Mesendoderm (in vitro differentiated cells): Measurements from ENCODE around the gene ERI3.

ENCODE experiments used
- DNase-seq: peaks from one replicate; pipeline ENCODE4 v3.0.0; 2013
- H2AK5ac ChIP-seq: 2 replicates; pipeline ENCODE4 v1.6.1; 2013; ENCODE audit warnings: low read length, inconsistent platforms
- H2BK120ac ChIP-seq: 2 replicates; pipeline ENCODE4 v1.6.1; 2013; ENCODE audit warnings: low read depth, mild to moderate bottlenecking, low read length, moderate library complexity, mixed read lengths
- H2BK15ac ChIP-seq: replicated peaks from 2 replicates; pipeline ENCODE4 v1.6.1; 2013; ENCODE audit warnings: low read depth, mild to moderate bottlenecking, moderate library complexity
- H2BK5ac ChIP-seq: 2 replicates; pipeline ENCODE4 v1.6.1; 2013; ENCODE audit warnings: low read length, inconsistent platforms
- H3K18ac ChIP-seq: 2 replicates; pipeline ENCODE4 v1.6.1; 2013; ENCODE audit warnings: mild to moderate bottlenecking, low read length, mixed read lengths
- H3K23ac ChIP-seq: one replicate; pipeline ENCODE4 v1.6.1; 2013; ENCODE audit warnings: low read length
- H3K27ac ChIP-seq: 2 replicates; pipeline ENCODE4 v1.5.1; 2013; ENCODE audit warnings: low read depth, mild to moderate bottlenecking, inconsistent platforms, low read length, moderate library complexity
- H3K27me3 ChIP-seq: 2 replicates; pipeline ENCODE4 v1.6.1; 2013; ENCODE audit warnings: low read length, control low read depth, mild to moderate bottlenecking, inconsistent platforms; ENCODE audit not compliant: insufficient read depth, poor library complexity
- H3K36me3 ChIP-seq: 2 replicates; pipeline ENCODE4 v1.6.1; 2013; ENCODE audit warnings: low read length, inconsistent platforms; ENCODE audit not compliant: control insufficient read depth, insufficient read depth
- H3K4ac ChIP-seq: one replicate; pipeline ENCODE4 v1.6.1; 2013; ENCODE audit warnings: low read depth, mild to moderate bottlenecking, low read length, moderate library complexity
- H3K4me1 ChIP-seq: 2 replicates; pipeline ENCODE4 v1.6.1; 2013; ENCODE audit warnings: low read depth, low read length, inconsistent platforms; ENCODE audit not compliant: control insufficient read depth
- H3K4me2 ChIP-seq: 2 replicates; pipeline ENCODE4 v1.6.1; 2013; ENCODE audit warnings: low read length
- H3K4me3 ChIP-seq: 2 replicates; pipeline ENCODE4 v1.5.1; 2013; ENCODE audit warnings: mild to moderate bottlenecking, low read length
- H3K56ac ChIP-seq: one replicate; pipeline ENCODE4 v1.6.1; 2013; ENCODE audit warnings: low read length
- H3K79me1 ChIP-seq: 2 replicates; pipeline ENCODE4 v1.6.1; 2013; ENCODE audit warnings: low read length, inconsistent platforms
- H3K79me2 ChIP-seq: 2 replicates; pipeline ENCODE4 v1.6.1; 2013; ENCODE audit warnings: mild to moderate bottlenecking, low read length; ENCODE audit not compliant: control insufficient read depth, insufficient read depth
- H3K9ac ChIP-seq: 2 replicates; pipeline ENCODE4 v1.6.1; 2013; ENCODE audit warnings: low read length, inconsistent platforms
- H4K5ac ChIP-seq: one replicate; pipeline ENCODE4 v1.6.1; 2013; ENCODE audit warnings: low read length
- H4K8ac ChIP-seq: one replicate; pipeline ENCODE4 v1.6.1; 2013; ENCODE audit warnings: low read depth, mild to moderate bottlenecking, control low read depth, low read length, moderate library complexity
- WGBS: extraction: QIAGEN DNeasy Blood & Tissue Kit; methylation state at CpG from one replicate; pipeline ENCODE4 v1.1.7; 2013; ENCODE audit warnings: low lambda C conversion rate, missing lambda C conversion rate; ENCODE audit not compliant: insufficient coverage; ENCODE audit errors: extremely low coverage; 5-methylcytosine and 5-hydroxymethylcytosine counted together

Gene ERI3

DNA sequence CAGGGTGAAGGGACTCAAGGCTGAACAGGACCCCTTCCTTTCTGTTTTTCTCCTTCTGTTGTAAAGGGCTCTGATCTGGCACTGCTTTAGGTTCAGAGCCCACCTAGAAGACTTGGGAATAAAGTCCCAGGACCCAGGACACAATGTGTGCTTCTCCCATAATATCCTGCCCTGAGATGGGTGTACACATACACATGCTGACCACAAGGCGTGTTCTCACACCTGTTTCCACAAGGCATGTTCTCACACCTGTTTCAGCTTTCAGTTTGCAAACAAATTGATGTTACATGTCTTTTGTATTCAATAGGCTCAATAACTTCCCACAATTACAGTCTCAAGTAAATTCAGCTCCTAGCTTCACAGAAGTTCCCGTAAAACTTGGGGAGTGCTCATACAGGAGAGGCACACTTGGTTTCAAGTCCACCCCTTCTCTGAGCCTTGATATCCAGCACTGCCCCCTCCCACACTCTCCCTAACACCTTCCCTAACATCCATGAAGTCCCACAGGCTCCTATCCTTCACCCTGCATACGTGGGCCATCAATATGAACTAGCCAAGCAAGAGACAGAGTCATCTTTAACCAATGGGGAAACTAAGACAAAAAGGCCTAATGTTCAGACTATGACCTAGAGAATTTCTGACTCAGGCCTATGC, 41.7 kb downstream of the ERI3 start:
- Histone ChIP-seq H2BK5ac (no peak overlapping the region), H2AK5ac (no peak overlapping the region), H3K27ac (no peak overlapping the region), H3K56ac (no peak overlapping the region), H3K9ac (no peak overlapping the region), H4K5ac (no peak overlapping the region), H3K36me3 (peaks cover 2% of the 10 kb centered on the region), H3K23ac (no peak overlapping the region), H2BK120ac (no peak overlapping the region), H3K4ac (no peak overlapping the region), H3K18ac (no peak overlapping the region), H3K4me3 (no peak overlapping the region), H3K4me1 (no peaks in the 10 kb centered on the region), H3K27me3 (no peaks in the 10 kb centered on the region), H4K8ac (no peak overlapping the region), H2BK15ac (no peak overlapping the region), H3K4me2 (no peak overlapping the region), H3K79me1 (peaks cover 1% of the 10 kb centered on the region), H3K79me2 (no peaks in the 10 kb centered on the region)
- no CpG with 5 or more reads among the region's 3 CpGs for WGBS
- no peak for DNase-seq

GRCh38 chr1:44312399-44313196, 42.5 kb downstream of the ERI3 start:
- no peaks in the 10 kb centered on the region for H3K4me1 ChIP-seq
- no peak overlapping the region for H2BK15ac ChIP-seq
- H3K27me3 ChIP-seq = no peaks in the 10 kb centered on the region
- no peak for DNase-seq
- H3K23ac ChIP-seq = no peak overlapping the region
- no peak overlapping the region for H2BK5ac ChIP-seq
- H3K27ac ChIP-seq = no peak overlapping the region
- no peak overlapping the region for H3K4me3 ChIP-seq
- H3K36me3 ChIP-seq = peaks cover 2% of the 10 kb centered on the region
- no peak overlapping the region for H3K9ac ChIP-seq
- no peaks in the 10 kb centered on the region for H3K79me2 ChIP-seq
- H3K4ac ChIP-seq = no peak overlapping the region
- H4K8ac ChIP-seq = no peak overlapping the region
- H3K18ac ChIP-seq = no peak overlapping the region
- H4K5ac ChIP-seq = no peak overlapping the region
- no peak overlapping the region for H2AK5ac ChIP-seq
- no peak overlapping the region for H2BK120ac ChIP-seq
- peaks cover 1% of the 10 kb centered on the region for H3K79me1 ChIP-seq
- H3K4me2 ChIP-seq = no peak overlapping the region
- H3K56ac ChIP-seq = no peak overlapping the region
- WGBS = no CpG with 5 or more reads among the region's 10 CpGs

- no CpG with 5 or more reads among the region's 3 CpGs for WGBS
- no peak overlapping the region for H3K56ac ChIP-seq
- H4K5ac ChIP-seq = no peak overlapping the region
- no peaks in the 10 kb centered on the region for H3K27me3 ChIP-seq
- no peak overlapping the region for H3K4me2 ChIP-seq
- H3K9ac ChIP-seq = no peak overlapping the region
- no peaks in the 10 kb centered on the region for H3K4me1 ChIP-seq
- no peak overlapping the region for H3K18ac ChIP-seq
- DNase-seq = no peak
- H3K23ac ChIP-seq = no peak overlapping the region
- H3K79me2 ChIP-seq = no peaks in the 10 kb centered on the region
- H3K27ac ChIP-seq = no peak overlapping the region
- peaks cover 7% of the 10 kb centered on the region for H3K36me3 ChIP-seq
- H2BK5ac ChIP-seq = no peak overlapping the region
- no peak overlapping the region for H3K4ac ChIP-seq
- no peak overlapping the region for H4K8ac ChIP-seq
- no peak overlapping the region for H2BK15ac ChIP-seq
- H2BK120ac ChIP-seq = no peak overlapping the region
- peaks cover 1% of the 10 kb centered on the region for H3K79me1 ChIP-seq
- H2AK5ac ChIP-seq = no peak overlapping the region
- H3K4me3 ChIP-seq = no peak overlapping the region
Measured at GRCh38 chr1:44310006-44310405, 45.1 kb downstream of the ERI3 start.

GRCh38 chr1:44305962-44306422, 49.1 kb downstream of the ERI3 start:
- Histone ChIP-seq H3K4me1 (no peaks in the 10 kb centered on the region), H2AK5ac (no peak overlapping the region), H3K23ac (no peak overlapping the region), H4K5ac (no peak overlapping the region), H3K36me3 (peaks cover 5% of the 10 kb centered on the region), H3K4me2 (no peak overlapping the region), H3K27me3 (no peaks in the 10 kb centered on the region), H3K18ac (no peak overlapping the region), H2BK15ac (no peak overlapping the region), H3K79me2 (no peaks in the 10 kb centered on the region), H3K4ac (no peak overlapping the region), H3K4me3 (no peak overlapping the region), H3K56ac (no peak overlapping the region), H4K8ac (no peak overlapping the region), H3K27ac (no peak overlapping the region), H3K79me1 (no peaks in the 10 kb centered on the region), H2BK5ac (no peak overlapping the region), H3K9ac (no peak overlapping the region), H2BK120ac (no peak overlapping the region)
- no CpG with 5 or more reads among the region's 12 CpGs for WGBS
- no peak for DNase-seq

GRCh38 chr1:44303532-44303931, 51.5 kb downstream of the ERI3 start:
- no peak for DNase-seq
- H3K56ac ChIP-seq = no peak overlapping the region
- H3K79me2 ChIP-seq = no peaks in the 10 kb centered on the region
- no peak overlapping the region for H3K23ac ChIP-seq
- H3K27me3 ChIP-seq = no peaks in the 10 kb centered on the region
- H4K8ac ChIP-seq = no peak overlapping the region
- no peak overlapping the region for H2BK120ac ChIP-seq
- no peak overlapping the region for H3K4me2 ChIP-seq
- H4K5ac ChIP-seq = no peak overlapping the region
- H2AK5ac ChIP-seq = no peak overlapping the region
- no peak overlapping the region for H3K4me3 ChIP-seq
- no peak overlapping the region for H2BK15ac ChIP-seq
- H3K9ac ChIP-seq = no peak overlapping the region
- H3K4ac ChIP-seq = no peak overlapping the region
- H2BK5ac ChIP-seq = no peak overlapping the region
- H3K36me3 ChIP-seq = peaks cover 5% of the 10 kb centered on the region
- H3K18ac ChIP-seq = no peak overlapping the region
- WGBS = no CpG with 5 or more reads among the region's 1 CpG
- no peaks in the 10 kb centered on the region for H3K79me1 ChIP-seq
- H3K27ac ChIP-seq = no peak overlapping the region
- no peaks in the 10 kb centered on the region for H3K4me1 ChIP-seq
